Measurements from ENCODE around the gene TASP1. TPM values are rescaled to one million over a fixed set of nuclear protein-coding genes. Genes with fewer than 3 reads are reported as not detected.
"Not testable (repeated sequence)": the region's sequence is repeated elsewhere in the genome, so short reads cannot be mapped to it uniquely, and the experiment has no call there.

TASP1 gene
- total RNA-seq, 1 donor from 2014 or later: 10.3 TPM

GRCh38 chr20:13389115-13389514 lies 249.6 kb downstream of the TASP1 start:
- Histone ChIP-seq H3K4me1 (ENCODE audit: insufficient read depth, low read length) (no peaks in the 10 kb centered on the region), H2AFZ (ENCODE audit: low read depth, low read length) (no peak overlapping the region), H3K4me3 (ENCODE audit: insufficient read depth, low read depth, low read length) (no peak overlapping the region), H3K27me3 (ENCODE audit: insufficient read depth, low read length) (no peaks in the 10 kb centered on the region), H3K9ac (ENCODE audit: low read length) (no peak overlapping the region), H4K20me1 (ENCODE audit: insufficient read depth, low read length) (no peaks in the 10 kb centered on the region), H3K4me2 (ENCODE audit: low read length) (no peak overlapping the region), H3K9me3 (ENCODE audit: insufficient read depth, low read depth, low read length) (no peaks in the 10 kb centered on the region), H3K79me2 (ENCODE audit: insufficient read depth, low read length) (no peaks in the 10 kb centered on the region), H3K36me3 (ENCODE audit: insufficient read depth, low read length) (no peaks in the 10 kb centered on the region), H3K27ac (ENCODE audit: low read depth, low read length) (no peak overlapping the region)
- Mint-ChIP-seq H3K4me1 (ENCODE audit: low read depth, unreplicated experiment) (no peaks in the 10 kb centered on the region), H3K27me3 (ENCODE audit: low read depth, unreplicated experiment) (no peaks in the 10 kb centered on the region), H3K4me3 (ENCODE audit: unreplicated experiment) (no peak overlapping the region), H3K27ac (ENCODE audit: unreplicated experiment) (no peak overlapping the region), H3K9me3 (ENCODE audit: unreplicated experiment) (peaks cover 3% of the 10 kb centered on the region), H3K36me3 (ENCODE audit: low read depth, unreplicated experiment) (peaks cover 24% of the 10 kb centered on the region)
- no peak for DNase-seq (ENCODE audit: low read depth)
- TF ChIP-seq, protein P1, sequence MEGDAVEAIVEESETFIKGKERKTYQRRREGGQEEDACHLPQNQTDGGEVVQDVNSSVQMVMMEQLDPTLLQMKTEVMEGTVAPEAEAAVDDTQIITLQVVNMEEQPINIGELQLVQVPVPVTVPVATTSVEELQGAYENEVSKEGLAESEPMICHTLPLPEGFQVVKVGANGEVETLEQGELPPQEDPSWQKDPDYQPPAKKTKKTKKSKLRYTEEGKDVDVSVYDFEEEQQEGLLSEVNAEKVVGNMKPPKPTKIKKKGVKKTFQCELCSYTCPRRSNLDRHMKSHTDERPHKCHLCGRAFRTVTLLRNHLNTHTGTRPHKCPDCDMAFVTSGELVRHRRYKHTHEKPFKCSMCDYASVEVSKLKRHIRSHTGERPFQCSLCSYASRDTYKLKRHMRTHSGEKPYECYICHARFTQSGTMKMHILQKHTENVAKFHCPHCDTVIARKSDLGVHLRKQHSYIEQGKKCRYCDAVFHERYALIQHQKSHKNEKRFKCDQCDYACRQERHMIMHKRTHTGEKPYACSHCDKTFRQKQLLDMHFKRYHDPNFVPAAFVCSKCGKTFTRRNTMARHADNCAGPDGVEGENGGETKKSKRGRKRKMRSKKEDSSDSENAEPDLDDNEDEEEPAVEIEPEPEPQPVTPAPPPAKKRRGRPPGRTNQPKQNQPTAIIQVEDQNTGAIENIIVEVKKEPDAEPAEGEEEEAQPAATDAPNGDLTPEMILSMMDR (IDR thresholded peaks at IDR 0.05; ENCODE audit: insufficient read depth, low read depth, low read length): no peak
- no peak for TF ChIP-seq EZH2 (IDR thresholded peaks at IDR 0.05; ENCODE audit: insufficient read depth, low read length)
- no peak for FAIRE-seq

- Histone ChIP-seq H4K20me1 (ENCODE audit: insufficient read depth, low read length) (no peaks in the 10 kb centered on the region), H3K4me2 (ENCODE audit: low read length) (no peak overlapping the region), H3K9ac (ENCODE audit: low read length) (no peak overlapping the region), H3K36me3 (ENCODE audit: insufficient read depth, low read length) (no peaks in the 10 kb centered on the region), H3K4me3 (ENCODE audit: insufficient read depth, low read depth, low read length) (no peak overlapping the region), H3K4me1 (ENCODE audit: insufficient read depth, low read length) (no peaks in the 10 kb centered on the region), H3K79me2 (ENCODE audit: insufficient read depth, low read length) (no peaks in the 10 kb centered on the region), H3K9me3 (ENCODE audit: insufficient read depth, low read depth, low read length) (no peaks in the 10 kb centered on the region), H2AFZ (ENCODE audit: low read depth, low read length) (no peak overlapping the region), H3K27ac (ENCODE audit: low read depth, low read length) (no peak overlapping the region), H3K27me3 (ENCODE audit: insufficient read depth, low read length) (no peaks in the 10 kb centered on the region)
- no peak for FAIRE-seq
- H3K9me3 Mint-ChIP-seq (ENCODE audit: unreplicated experiment): peaks cover 21% of the 10 kb centered on the region
- TF ChIP-seq, protein P1 (IDR thresholded peaks at IDR 0.05; ENCODE audit: insufficient read depth, low read depth, low read length): no peak
- TF ChIP-seq EZH2 (IDR thresholded peaks at IDR 0.05; ENCODE audit: insufficient read depth, low read length): no peak
- H3K36me3 Mint-ChIP-seq (ENCODE audit: low read depth, unreplicated experiment): peaks cover 28% of the 10 kb centered on the region
- H3K4me1 Mint-ChIP-seq (ENCODE audit: low read depth, unreplicated experiment): no peaks in the 10 kb centered on the region
- H3K27ac Mint-ChIP-seq (ENCODE audit: unreplicated experiment): no peak overlapping the region
- no peak overlapping the region for H3K4me3 Mint-ChIP-seq (ENCODE audit: unreplicated experiment)
- H3K27me3 Mint-ChIP-seq (ENCODE audit: low read depth, unreplicated experiment): no peaks in the 10 kb centered on the region
- DNase-seq (ENCODE audit: low read depth): no peak
Observed at GRCh38 chr20:13384132-13384531, 254.6 kb downstream of the TASP1 start.

- Histone ChIP-seq H3K27me3 (ENCODE audit: insufficient read depth, low read length) (no peaks in the 10 kb centered on the region), H3K9me3 (ENCODE audit: insufficient read depth, low read depth, low read length) (no peaks in the 10 kb centered on the region), H3K36me3 (ENCODE audit: insufficient read depth, low read length) (no peaks in the 10 kb centered on the region), H3K9ac (ENCODE audit: low read length) (no peak overlapping the region), H3K79me2 (ENCODE audit: insufficient read depth, low read length) (no peaks in the 10 kb centered on the region), H2AFZ (ENCODE audit: low read depth, low read length) (no peak overlapping the region), H3K4me2 (ENCODE audit: low read length) (no peak overlapping the region), H3K4me1 (ENCODE audit: insufficient read depth, low read length) (no peaks in the 10 kb centered on the region), H3K4me3 (ENCODE audit: insufficient read depth, low read depth, low read length) (no peak overlapping the region), H3K27ac (ENCODE audit: low read depth, low read length) (no peak overlapping the region), H4K20me1 (ENCODE audit: insufficient read depth, low read length) (no peaks in the 10 kb centered on the region)
- DNase-seq (ENCODE audit: low read depth) (no peak), FAIRE-seq (no peak)
- TF ChIP-seq, protein P1 (IDR thresholded peaks at IDR 0.05; ENCODE audit: insufficient read depth, low read depth, low read length): no peak
- TF ChIP-seq EZH2 (IDR thresholded peaks at IDR 0.05; ENCODE audit: insufficient read depth, low read length): no peak
- Mint-ChIP-seq H3K27ac (ENCODE audit: unreplicated experiment) (no peak overlapping the region), H3K9me3 (ENCODE audit: unreplicated experiment) (peaks cover 26% of the 10 kb centered on the region), H3K4me3 (ENCODE audit: unreplicated experiment) (no peak overlapping the region), H3K36me3 (ENCODE audit: low read depth, unreplicated experiment) (peaks cover 24% of the 10 kb centered on the region), H3K4me1 (ENCODE audit: low read depth, unreplicated experiment) (no peaks in the 10 kb centered on the region), H3K27me3 (ENCODE audit: low read depth, unreplicated experiment) (no peaks in the 10 kb centered on the region)
Observed at GRCh38 chr20:13382786-13383185, 255.9 kb downstream of the TASP1 start.

DNA sequence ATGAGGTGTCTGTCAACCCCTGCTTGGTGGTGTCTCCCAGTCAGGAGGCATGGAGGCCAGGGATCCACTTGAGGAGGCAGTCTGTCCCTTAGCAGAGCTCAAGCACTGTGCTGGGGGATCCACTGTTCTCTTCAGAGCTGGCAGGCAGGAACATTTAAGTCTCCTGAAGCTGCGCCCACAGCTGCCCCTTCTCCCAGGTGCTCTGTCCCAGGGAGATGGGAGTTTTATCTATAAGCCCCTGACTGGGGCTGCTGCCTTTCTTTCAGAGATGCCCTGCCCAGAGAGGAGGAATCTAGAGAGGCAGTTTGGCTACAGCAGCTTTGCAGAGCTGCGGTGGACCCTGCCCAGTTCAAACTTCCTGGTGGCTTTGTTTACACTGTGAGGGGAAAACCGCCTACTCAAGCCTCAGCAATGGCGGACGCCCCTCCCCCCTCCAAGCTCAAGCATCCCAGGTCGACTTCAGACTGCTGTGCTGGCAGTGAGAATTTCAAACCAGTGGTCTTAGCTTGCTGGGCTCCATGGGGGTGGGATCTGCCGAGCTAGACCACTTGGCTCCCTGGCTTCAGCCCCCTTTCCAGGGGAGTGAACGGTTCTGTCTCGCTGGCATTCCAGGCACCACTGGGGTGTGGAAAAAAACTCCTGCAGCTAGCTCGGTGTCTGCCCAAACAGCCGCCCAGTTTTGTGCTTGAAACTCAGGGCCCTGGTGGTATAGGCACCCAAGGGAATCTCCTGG lies 258.1 kb downstream of the TASP1 start:
- not testable (repeated sequence) for H3K4me3 ChIP-seq (ENCODE audit: insufficient read depth, low read depth, low read length); H2AFZ ChIP-seq (ENCODE audit: low read depth, low read length); H3K4me1 ChIP-seq (ENCODE audit: insufficient read depth, low read length); H3K4me1 Mint-ChIP-seq (ENCODE audit: low read depth, unreplicated experiment); H4K20me1 ChIP-seq (ENCODE audit: insufficient read depth, low read length); H3K36me3 ChIP-seq (ENCODE audit: insufficient read depth, low read length); H3K4me2 ChIP-seq (ENCODE audit: low read length); H3K9me3 ChIP-seq (ENCODE audit: insufficient read depth, low read depth, low read length); H3K27ac Mint-ChIP-seq (ENCODE audit: unreplicated experiment); H3K9ac ChIP-seq (ENCODE audit: low read length); FAIRE-seq; H3K4me3 Mint-ChIP-seq (ENCODE audit: unreplicated experiment); H3K27me3 Mint-ChIP-seq (ENCODE audit: low read depth, unreplicated experiment); DNase-seq (ENCODE audit: low read depth); H3K27me3 ChIP-seq (ENCODE audit: insufficient read depth, low read length); H3K27ac ChIP-seq (ENCODE audit: low read depth, low read length); H3K79me2 ChIP-seq (ENCODE audit: insufficient read depth, low read length)
- Mint-ChIP-seq H3K9me3 (ENCODE audit: unreplicated experiment) (peaks cover 32% of the 10 kb centered on the region), H3K36me3 (ENCODE audit: low read depth, unreplicated experiment) (peaks cover 21% of the 10 kb centered on the region)
